Loucy (cell line): Measurements from ENCODE around the gene SGPP1.

ENCODE experiments used
- CTCF ChIP-seq: fragments of 200-600 bp; sonication (generic); conservative IDR thresholded peaks from 2 replicates; pipeline ENCODE4 v1.5.1; 2014; ENCODE audit warnings: mild to moderate bottlenecking, antibody characterized with exemption, low read length
- EZH2phosphoT487 ChIP-seq: fragments of 200-600 bp; IDR thresholded peaks from 2 replicates; pipeline ENCODE4 v1.6.1; 2018; ENCODE audit warnings: antibody characterized with exemption, mild to moderate bottlenecking, moderate library complexity, borderline replicate concordance

GRCh38 chr14:63672417-63673180, 55.3 kb downstream of the SGPP1 start:
- TF ChIP-seq CTCF = no peak
- no peak for TF ChIP-seq EZH2phosphoT487
